IMR-90 (cell line): ENCODE data around the gene AKAP1. TPM values are rescaled to one million over a fixed set of nuclear protein-coding genes. Genes with fewer than 3 reads are reported as not detected.

Source experiments
- ATAC-seq: fragments of 200-7000 bp; cut with Tn5 transposase; 2 replicates; pipeline ENCODE4 v1.9.1; 2020; ENCODE audit warnings: low read depth, mild to moderate bottlenecking, moderate library complexity
- BruUV-seq: library from RNA; stranded (reverse); fragments of 400-500 nt; replicated peaks from 2 replicates; lab custom pipeline; 2021; lab: Mats Ljungman, UMichigan
- CTCF ChIA-PET: fragments of 300-600 bp; formaldehyde crosslinking; extraction: SDS; loops from one replicate; lab custom pipeline; 2021; ENCODE audit warnings: antibody characterized with exemption; lab: Yijun Ruan, JAX
- POLR2A ChIA-PET: fragments of 300-600 bp; sonication (Branson Sonifier 250); formaldehyde crosslinking; loops from one replicate; lab custom pipeline; 2022; ENCODE audit warnings: antibody characterized with exemption; ENCODE audit not compliant: unreplicated experiment; lab: Charles Lee
- DNase-seq: peaks from one replicate; pipeline ENCODE4 v3.0.0; 2013
- H2AFZ ChIP-seq: replicated peaks from 2 replicates; pipeline ENCODE3; 2013; ENCODE audit warnings: low read length, mild to moderate bottlenecking; ENCODE audit not compliant: poor library complexity
- H2AK5ac ChIP-seq: 2 replicates; pipeline ENCODE4 v1.6.1; 2013; ENCODE audit warnings: low read depth, low read length, inconsistent platforms
- H2AK9ac ChIP-seq: replicated peaks from 2 replicates; pipeline ENCODE3; 2013; ENCODE audit warnings: mild to moderate bottlenecking, low read depth, low read length, moderate library complexity; ENCODE audit not compliant: poor library complexity
- H2BK120ac ChIP-seq: 2 replicates; pipeline ENCODE4 v1.6.1; 2013; ENCODE audit warnings: low read depth, low read length, inconsistent platforms
- H2BK15ac ChIP-seq: 3 replicates; pipeline ENCODE4 v1.6.1; 2013; ENCODE audit warnings: low read depth, low read length, inconsistent platforms
- H2BK20ac ChIP-seq: 2 replicates; pipeline ENCODE4 v1.6.1; 2013; ENCODE audit warnings: low read depth, mild to moderate bottlenecking, inconsistent platforms, low read length, moderate library complexity
- H2BK5ac ChIP-seq: 2 replicates; pipeline ENCODE4 v1.6.1; 2013; ENCODE audit warnings: mild to moderate bottlenecking, low read depth, low read length, inconsistent platforms; ENCODE audit not compliant: poor library complexity, severe bottlenecking
- H3K14ac ChIP-seq: replicated peaks from 2 replicates; pipeline ENCODE4 v1.6.1; 2013; ENCODE audit warnings: low read depth, low read length, inconsistent platforms
- H3K18ac ChIP-seq: 2 replicates; pipeline ENCODE4 v1.6.1; 2013; ENCODE audit warnings: low read depth, low read length, control low read depth
- H3K23ac ChIP-seq: 2 replicates; pipeline ENCODE4 v1.6.1; 2013; ENCODE audit warnings: low read depth, low read length, inconsistent platforms
- H3K27ac ChIP-seq: 2 replicates; pipeline ENCODE4 v1.5.1; 2013; ENCODE audit warnings: mild to moderate bottlenecking, control low read depth, low read length; ENCODE audit not compliant: insufficient read depth
- H3K27me3 ChIP-seq: 2 replicates; pipeline ENCODE4 v1.6.1; 2013; ENCODE audit warnings: low read length; ENCODE audit not compliant: control insufficient read depth, insufficient read depth
- H3K36me3 ChIP-seq: 2 replicates; pipeline ENCODE4 v1.6.1; 2013; ENCODE audit warnings: low read length, mixed read lengths; ENCODE audit not compliant: control insufficient read depth, insufficient read depth
- H3K4ac ChIP-seq: 2 replicates; pipeline ENCODE4 v1.6.1; 2013; ENCODE audit warnings: low read depth, low read length, inconsistent platforms
- H3K4me1 ChIP-seq: 2 replicates; pipeline ENCODE4 v1.6.1; 2013; ENCODE audit warnings: low read length, mixed read lengths; ENCODE audit not compliant: control insufficient read depth, insufficient read depth
- H3K4me2 ChIP-seq: 2 replicates; pipeline ENCODE4 v1.6.1; 2013; ENCODE audit warnings: low read depth, mild to moderate bottlenecking, control low read depth, low read length, moderate library complexity
- H3K4me3 ChIP-seq: 2 replicates; pipeline ENCODE4 v1.5.1; 2013; ENCODE audit warnings: low read depth, mild to moderate bottlenecking, control low read depth, low read length, moderate library complexity; ENCODE audit not compliant: insufficient read depth
- H3K56ac ChIP-seq: 2 replicates; pipeline ENCODE4 v1.6.1; 2013; ENCODE audit warnings: low read length, inconsistent platforms; ENCODE audit not compliant: insufficient read depth; ENCODE audit errors: extremely low read depth
- H3K79me1 ChIP-seq, 2 experiments: 2 replicates each; pipeline ENCODE4 v1.6.1; 2013; ENCODE audit warnings: low read length in 2 of 2, inconsistent platforms in 1 of 2, low read depth in 1 of 2
- H3K9ac ChIP-seq: 2 replicates; pipeline ENCODE4 v1.6.1; 2013; ENCODE audit warnings: low read depth, low read length, control low read depth
- H3K9me1 ChIP-seq: 2 replicates; pipeline ENCODE4 v1.6.1; 2013; ENCODE audit warnings: low read length, inconsistent platforms; ENCODE audit not compliant: insufficient read depth
- H3K9me3 ChIP-seq: 2 replicates; pipeline ENCODE4 v1.6.1; 2013; ENCODE audit warnings: low read length; ENCODE audit not compliant: control insufficient read depth, insufficient read depth
- H4K20me1 ChIP-seq: 2 replicates; pipeline ENCODE4 v1.6.1; 2013; ENCODE audit warnings: low read length, inconsistent platforms; ENCODE audit not compliant: insufficient read depth
- H4K5ac ChIP-seq: 2 replicates; pipeline ENCODE4 v1.6.1; 2013; ENCODE audit warnings: mild to moderate bottlenecking, low read depth, low read length, control low read depth
- H4K8ac ChIP-seq, 2 experiments: 2 replicates each; pipeline ENCODE4 v1.6.1; 2013; ENCODE audit warnings: low read depth in 2 of 2, low read length in 2 of 2, control low read depth in 1 of 2, inconsistent platforms in 1 of 2
- H4K91ac ChIP-seq: 2 replicates; pipeline ENCODE4 v1.6.1; 2013; ENCODE audit warnings: low read depth, low read length, inconsistent platforms; ENCODE audit not compliant: insufficient read depth
- MXI1 ChIP-seq: IDR thresholded peaks from 2 replicates; pipeline ENCODE4 v1.6.1; 2012; ENCODE audit warnings: low read depth, mild to moderate bottlenecking, low read length, moderate library complexity, borderline replicate concordance
- WGBS, 2 experiments: methylation state at CpG; one replicate each; pipeline versions ENCODE4 v1.1.5 to v1.1.7; 2013; ENCODE audit warnings: missing lambda C conversion rate in 2 of 2; ENCODE audit not compliant: insufficient read length in 1 of 2; ENCODE audit errors: extremely low coverage in 2 of 2; 5-methylcytosine and 5-hydroxymethylcytosine counted together
- dilution Hi-C: fragments of 300-500 bp; cut with HindIII; formaldehyde crosslinking; loops from one replicate; pipeline ENCODE4 v1.14.3; 2018; ENCODE audit warnings: low sequenced_read_pairs; ENCODE audit not compliant: unreplicated experiment
- in situ Hi-C: fragments of 300-500 bp; cut with MboI; formaldehyde crosslinking; loops from 3 replicates; pipeline ENCODE4 v1.14.3; 2019; ENCODE audit warnings: low sequenced_read_pairs, inconsistent platforms, mixed read lengths
- intact Hi-C: fragments of 100-400 bp; cut with micrococcal nuclease; formaldehyde crosslinking; loops from 2 replicates; pipeline ENCODE4 v1.10.0; 2022
- polyA plus RNA-seq, 3 experiments: library from polyadenylated mRNA; depleted of rRNA; stranded (reverse); fragments of >200 nt; gene quantifications; 2 replicates each; pipeline ENCODE4 v1.2.3, GENCODE V29; 2012; ENCODE audit warnings: low replicate concordance in 1 of 3
- total RNA-seq: library from RNA; depleted of rRNA; stranded (reverse); fragments of >200 nt; gene quantifications from 2 replicates; pipeline ENCODE4 v1.2.3, GENCODE V29; 2012

The AKAP1 gene
- total and polyA plus RNA-seq, 2 of the 4 experiments (the other 2 are of a cell fraction), result 10.2 to 17.4 TPM

- Histone ChIP-seq H2BK15ac (no peak overlapping the region), H2BK20ac (no peak overlapping the region), H3K23ac (no peak overlapping the region), H3K4me1 (peaks cover 1% of the 10 kb centered on the region; the same call in 1 of the 2 replicates), H3K9me1 (no peaks in the 10 kb centered on the region), H2BK120ac (no peak overlapping the region), H3K4ac (no peak overlapping the region), H2AFZ (no peak overlapping the region), H3K14ac (no peak overlapping the region), H3K4me2 (no peak overlapping the region), H4K91ac (no peak overlapping the region), H4K8ac (no peak overlapping the region), H3K4me3 (no peak overlapping the region), H3K27ac (no peak overlapping the region), H4K20me1 (peaks cover 4% of the 10 kb centered on the region), H3K9ac (no peak overlapping the region), H3K18ac (no peak overlapping the region), H3K56ac (no peak overlapping the region), H3K9me3 (no peaks in the 10 kb centered on the region), H3K27me3 (no peaks in the 10 kb centered on the region), H2AK9ac (no peak overlapping the region), H3K36me3 (no peaks in the 10 kb centered on the region), H2BK5ac (no peak overlapping the region), H2AK5ac (no peak overlapping the region), H4K5ac (no peak overlapping the region), H3K79me1 (peaks cover 15 to 27% of the 10 kb centered on the region in 2 experiments; a peak in 3 of 4 replicates)
- no peak for TF ChIP-seq MXI1
- in situ Hi-C loops, result no loop called here
- dilution Hi-C loops, result no loop called here
- WGBS, 2 experiments, result no CpG with 5 or more reads among the region's 6 CpGs
- DNase-seq (no peak), ATAC-seq (no peak)
- no TSS peak for BruUV-seq
- intact Hi-C loops, result no loop called here
- CTCF ChIA-PET, result no interaction called here
- POLR2A ChIA-PET, result no interaction called here
Measured at GRCh38 chr17:57089391-57089790, 4.3 kb downstream of the AKAP1 start.
